GM12872 (cell line): ENCODE measurements around the gene CLEC19A.

Experiments
- TF ChIP-seq, protein P1 (sequence below): IDR thresholded peaks from 3 replicates; pipeline ENCODE4 v1.5.1; 2011; ENCODE audit warnings: low read depth, mild to moderate bottlenecking, low read length, moderate library complexity; ENCODE audit not compliant: insufficient read depth

The CLEC19A gene

DNA sequence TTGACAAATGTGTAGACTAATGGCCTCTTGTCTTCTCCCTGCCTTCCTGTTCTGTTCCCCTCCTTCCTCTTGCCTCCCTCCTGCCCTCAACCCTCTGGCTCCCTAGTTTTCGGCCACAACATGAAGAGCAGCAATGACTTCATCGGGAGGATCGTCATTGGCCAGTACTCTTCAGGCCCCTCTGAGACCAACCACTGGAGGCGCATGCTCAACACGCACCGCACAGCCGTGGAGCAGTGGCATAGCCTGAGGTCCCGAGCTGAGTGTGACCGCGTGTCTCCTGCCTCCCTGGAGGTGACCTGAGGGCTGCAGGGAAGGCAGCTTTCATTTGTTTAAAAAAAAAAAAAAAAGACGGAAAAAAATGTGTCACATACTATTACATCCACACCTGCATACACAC lies 18.8 kb upstream of the CLEC19A start:
- TF ChIP-seq, protein P1, sequence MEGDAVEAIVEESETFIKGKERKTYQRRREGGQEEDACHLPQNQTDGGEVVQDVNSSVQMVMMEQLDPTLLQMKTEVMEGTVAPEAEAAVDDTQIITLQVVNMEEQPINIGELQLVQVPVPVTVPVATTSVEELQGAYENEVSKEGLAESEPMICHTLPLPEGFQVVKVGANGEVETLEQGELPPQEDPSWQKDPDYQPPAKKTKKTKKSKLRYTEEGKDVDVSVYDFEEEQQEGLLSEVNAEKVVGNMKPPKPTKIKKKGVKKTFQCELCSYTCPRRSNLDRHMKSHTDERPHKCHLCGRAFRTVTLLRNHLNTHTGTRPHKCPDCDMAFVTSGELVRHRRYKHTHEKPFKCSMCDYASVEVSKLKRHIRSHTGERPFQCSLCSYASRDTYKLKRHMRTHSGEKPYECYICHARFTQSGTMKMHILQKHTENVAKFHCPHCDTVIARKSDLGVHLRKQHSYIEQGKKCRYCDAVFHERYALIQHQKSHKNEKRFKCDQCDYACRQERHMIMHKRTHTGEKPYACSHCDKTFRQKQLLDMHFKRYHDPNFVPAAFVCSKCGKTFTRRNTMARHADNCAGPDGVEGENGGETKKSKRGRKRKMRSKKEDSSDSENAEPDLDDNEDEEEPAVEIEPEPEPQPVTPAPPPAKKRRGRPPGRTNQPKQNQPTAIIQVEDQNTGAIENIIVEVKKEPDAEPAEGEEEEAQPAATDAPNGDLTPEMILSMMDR: no peak

DNA sequence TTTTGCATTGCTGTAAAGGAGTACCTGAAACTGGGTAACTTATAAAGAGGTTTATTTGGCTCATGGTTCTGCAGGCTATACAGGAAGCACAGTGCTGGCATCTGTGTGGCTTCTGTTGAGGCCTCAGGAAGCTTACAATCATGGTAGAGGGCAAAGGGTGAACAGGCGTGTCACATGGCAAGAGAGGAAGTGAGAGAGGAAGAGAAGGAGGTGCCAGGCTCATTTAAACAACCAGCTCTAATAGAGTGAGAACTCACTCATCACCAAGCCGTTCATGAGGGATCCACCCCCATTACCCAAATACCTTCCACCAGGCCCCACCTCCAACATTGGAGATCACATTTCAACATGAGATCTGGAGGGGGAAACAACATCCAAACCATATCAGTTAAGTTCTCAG lies 16.4 kb upstream of the CLEC19A start:
- TF ChIP-seq, protein P1: no peak

DNA sequence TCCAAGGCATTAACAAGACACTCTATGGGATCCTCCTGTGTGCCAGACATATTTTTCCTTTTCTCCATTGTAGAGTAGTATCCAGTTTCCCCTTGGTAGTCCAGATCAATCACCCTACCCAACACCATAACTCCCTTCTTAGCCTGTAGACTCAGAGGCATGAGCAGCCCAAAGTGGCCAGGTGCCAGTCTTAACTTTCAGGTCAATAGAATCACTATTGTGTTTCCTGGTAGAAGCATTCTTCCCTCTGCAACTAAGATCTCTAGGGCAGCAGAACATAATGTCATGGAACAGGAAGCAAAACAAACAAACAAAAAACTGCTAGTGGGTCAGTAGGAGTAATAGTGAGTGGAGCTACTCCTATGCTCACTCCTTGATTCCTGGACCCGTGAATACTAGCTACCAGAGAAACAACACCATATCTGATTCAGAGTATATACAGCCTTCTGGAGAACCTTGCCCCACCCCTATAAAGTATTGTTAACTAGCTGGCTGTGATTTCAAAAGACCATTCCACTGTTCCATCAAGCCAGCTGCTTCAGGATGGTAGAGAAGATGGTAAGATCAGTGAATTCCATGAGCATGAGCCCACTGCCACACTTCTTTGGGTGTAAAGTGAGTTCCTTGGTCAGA lies 11.2 kb upstream of the CLEC19A start:
- TF ChIP-seq, protein P1: no peak

DNA sequence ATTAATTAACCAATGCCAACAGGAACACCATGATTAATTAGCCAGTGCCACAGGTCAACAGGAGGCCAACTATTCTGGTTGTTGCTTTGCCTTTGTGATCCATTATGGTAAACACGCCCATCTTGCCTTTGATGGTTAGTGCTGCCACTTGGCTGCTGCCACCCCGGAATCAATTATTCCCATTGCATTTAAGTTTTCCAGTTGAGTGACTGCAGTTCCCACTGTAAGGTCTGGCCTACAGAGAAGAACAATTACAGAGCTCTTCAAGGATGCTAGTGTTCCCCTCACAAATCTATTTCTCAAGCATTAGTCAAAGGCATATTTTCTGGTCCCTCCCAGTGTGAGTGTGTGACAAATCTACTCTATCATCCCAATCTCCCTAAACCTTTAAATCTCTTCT lies 7.1 kb upstream of the CLEC19A start:
- TF ChIP-seq, protein P1: no peak

DNA sequence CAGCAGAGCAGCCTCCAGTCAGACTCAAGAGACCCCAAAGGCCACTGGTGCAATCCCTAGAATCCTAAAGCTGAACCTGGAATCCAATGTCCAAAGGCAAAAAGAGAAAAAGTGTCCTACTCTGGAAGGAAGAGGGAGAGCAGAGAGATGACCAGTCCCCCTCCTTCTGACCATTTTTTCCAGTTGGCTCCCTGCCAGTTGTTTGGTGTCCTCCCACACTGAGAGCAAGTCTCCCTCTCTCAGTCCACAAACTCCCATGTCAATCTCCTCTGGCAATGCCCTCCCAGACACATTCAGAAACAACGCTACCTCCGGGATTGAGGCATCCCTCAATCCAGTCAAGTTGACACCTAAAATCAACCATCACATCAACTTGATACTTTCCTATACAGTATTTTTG lies 4.3 kb upstream of the CLEC19A start:
- TF ChIP-seq, protein P1: no peak

DNA sequence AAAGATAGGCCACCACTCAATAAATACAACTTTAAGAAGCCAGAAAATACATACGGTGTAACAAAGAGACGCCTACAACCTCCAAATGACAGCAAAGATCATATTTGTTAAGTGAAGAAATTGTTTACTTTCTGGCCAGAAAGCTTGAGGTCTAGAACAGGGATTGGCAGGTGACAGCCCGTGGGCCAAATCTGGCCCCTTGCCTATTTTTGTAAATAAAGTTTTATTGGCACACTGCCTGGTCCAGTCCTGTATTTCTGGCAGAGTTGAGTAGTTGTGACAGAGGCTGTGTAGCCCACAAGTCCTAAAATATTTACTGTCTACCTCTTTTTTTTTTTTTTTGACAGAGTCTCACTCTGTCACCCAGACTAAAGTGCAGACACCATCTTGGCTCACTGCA lies 3.4 kb upstream of the CLEC19A start:
- TF ChIP-seq, protein P1: no peak

DNA sequence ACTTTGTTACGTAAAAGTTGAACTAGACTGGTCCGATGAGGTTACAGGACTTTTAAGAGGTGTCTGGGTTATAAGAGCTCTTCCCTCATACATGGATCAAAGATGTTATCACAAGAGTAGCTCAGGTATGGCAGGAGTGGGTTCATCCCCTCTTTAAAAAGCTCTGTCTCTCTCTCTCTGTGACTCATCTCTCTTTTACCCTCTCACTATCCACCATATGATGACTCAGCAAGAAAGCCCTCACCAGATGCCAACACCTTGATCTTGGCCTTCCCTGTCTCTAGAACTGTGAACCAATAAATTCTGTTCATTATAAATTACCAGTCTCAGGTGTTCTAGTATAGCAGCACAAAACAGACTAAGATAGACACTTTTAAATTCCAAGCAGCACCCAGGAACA lies 1.9 kb upstream of the CLEC19A start:
- TF ChIP-seq, protein P1: no peak
